ENCODE data around the gene NAALADL2. TPM values are rescaled to one million over a fixed set of nuclear protein-coding genes. Genes with fewer than 3 reads are reported as not detected.

NAALADL2 gene
- total and polyA plus RNA-seq, 2 of the 4 experiments (the other 2 are of a cell fraction): 3.8 to 19.2 TPM

GRCh38 chr3:175118382-175118941 is 259.3 kb downstream of the NAALADL2 start:
- CTCF ChIA-PET: no interaction called here
- H3K9me1 ChIP-seq (ENCODE audit: insufficient read depth, low read length): no peaks in the 10 kb centered on the region
- no peak overlapping the region for H3K27ac ChIP-seq (ENCODE audit: insufficient read depth, low read length)
- no peaks in the 10 kb centered on the region for H3K79me1 ChIP-seq (ENCODE audit: low read depth in 1 of 2, low read length in 2 of 2)
- POLR2A ChIA-PET (ENCODE audit: unreplicated experiment): no interaction called here
- H2AFZ ChIP-seq (replicated peaks; ENCODE audit: low read length, poor library complexity): no peak overlapping the region
- no peaks in the 10 kb centered on the region for H3K36me3 ChIP-seq (ENCODE audit: control insufficient read depth, insufficient read depth, low read length)
- WGBS, 2 experiments (ENCODE audit: extremely low coverage in 2 of 2, insufficient read length in 1 of 2): no CpG with 5 or more reads among the region's 1 CpG
- in situ Hi-C loops (cut with MboI; ENCODE audit: low sequenced_read_pairs) (no loop called here), intact Hi-C loops (cut with micrococcal nuclease) (no loop called here), dilution Hi-C loops (cut with HindIII; ENCODE audit: low sequenced_read_pairs, unreplicated experiment) (no loop called here)
- H3K9me3 ChIP-seq (ENCODE audit: control insufficient read depth, insufficient read depth, low read length): no peaks in the 10 kb centered on the region
- no peak overlapping the region for H3K18ac ChIP-seq (ENCODE audit: low read depth, low read length)
- BruUV-seq (replicated peaks): no TSS peak
- no peak overlapping the region for H2BK15ac ChIP-seq (ENCODE audit: low read depth, low read length)
- no peak for TF ChIP-seq BHLHE40 (IDR thresholded peaks at IDR 0.05; ENCODE audit: low read depth, low read length)
- no peak for TF ChIP-seq NFE2L2 (IDR thresholded peaks at IDR 0.05; ENCODE audit: low read depth, low read length)
- no peak for TF ChIP-seq POLR2A (IDR thresholded peaks at IDR 0.05; ENCODE audit: low read depth, low read length)
- no peak for TF ChIP-seq RFX5 (IDR thresholded peaks at IDR 0.05; ENCODE audit: low read depth, low read length)
- TF ChIP-seq, protein P1, sequence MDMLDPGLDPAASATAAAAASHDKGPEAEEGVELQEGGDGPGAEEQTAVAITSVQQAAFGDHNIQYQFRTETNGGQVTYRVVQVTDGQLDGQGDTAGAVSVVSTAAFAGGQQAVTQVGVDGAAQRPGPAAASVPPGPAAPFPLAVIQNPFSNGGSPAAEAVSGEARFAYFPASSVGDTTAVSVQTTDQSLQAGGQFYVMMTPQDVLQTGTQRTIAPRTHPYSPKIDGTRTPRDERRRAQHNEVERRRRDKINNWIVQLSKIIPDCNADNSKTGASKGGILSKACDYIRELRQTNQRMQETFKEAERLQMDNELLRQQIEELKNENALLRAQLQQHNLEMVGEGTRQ (IDR thresholded peaks at IDR 0.05; ENCODE audit: low read depth, low read length): no peak
- no peak for TF ChIP-seq CEBPB (IDR thresholded peaks at IDR 0.05; ENCODE audit: low read depth, low read length)
- TF ChIP-seq RAD21 (IDR thresholded peaks at IDR 0.05; ENCODE audit: low read length): no peak
- TF ChIP-seq FOS (IDR thresholded peaks at IDR 0.05; ENCODE audit: low read depth, low read length): no peak
- TF ChIP-seq CTCF (conservative IDR thresholded peaks at IDR 0.05; ENCODE audit: low read depth, low read length): no peak
- no peak for TF ChIP-seq MAZ (IDR thresholded peaks at IDR 0.05; ENCODE audit: borderline replicate concordance, low read depth, low read length)
- no peak for TF ChIP-seq ELK1 (IDR thresholded peaks at IDR 0.05; ENCODE audit: borderline replicate concordance, low read depth, low read length)
- TF ChIP-seq CHD1 (IDR thresholded peaks at IDR 0.05; ENCODE audit: low read depth, low read length): no peak
- TF ChIP-seq MAFK (IDR thresholded peaks at IDR 0.05; ENCODE audit: low read depth, low read length): no peak
- H2BK5ac ChIP-seq (ENCODE audit: low read depth, low read length, poor library complexity, severe bottlenecking): no peak overlapping the region
- H4K5ac ChIP-seq (ENCODE audit: low read depth, low read length): no peak overlapping the region
- no peak overlapping the region for H3K14ac ChIP-seq (replicated peaks; ENCODE audit: low read depth, low read length)
- no peak overlapping the region for H3K23ac ChIP-seq (ENCODE audit: low read depth, low read length)
- H3K27me3 ChIP-seq (ENCODE audit: control insufficient read depth, insufficient read depth, low read length): no peaks in the 10 kb centered on the region
- H3K9ac ChIP-seq (ENCODE audit: low read depth, low read length): no peak overlapping the region
- no peak overlapping the region for H2BK20ac ChIP-seq (ENCODE audit: low read depth, low read length)
- DNase-seq (no peak), ATAC-seq (ENCODE audit: low read depth) (no peak)
- H2AK9ac ChIP-seq (replicated peaks; ENCODE audit: low read depth, low read length, poor library complexity): no peak overlapping the region
- no peaks in the 10 kb centered on the region for H3K4me1 ChIP-seq (ENCODE audit: control insufficient read depth, insufficient read depth, low read length)
- no peaks in the 10 kb centered on the region for H4K20me1 ChIP-seq (ENCODE audit: insufficient read depth, low read length)
- no peak overlapping the region for H2BK120ac ChIP-seq (ENCODE audit: low read depth, low read length)
- H3K4me2 ChIP-seq (ENCODE audit: low read depth, low read length): no peak overlapping the region
- no peak overlapping the region for H4K91ac ChIP-seq (ENCODE audit: insufficient read depth, low read depth, low read length)
- H2AK5ac ChIP-seq (ENCODE audit: low read depth, low read length): no peak overlapping the region
- no peak overlapping the region for H3K56ac ChIP-seq (ENCODE audit: extremely low read depth, insufficient read depth, low read length)
- no peak overlapping the region for H3K4me3 ChIP-seq (ENCODE audit: insufficient read depth, low read depth, low read length)
- no peak overlapping the region for H4K8ac ChIP-seq (ENCODE audit: low read depth in 2 of 2, low read length in 2 of 2)
- H3K4ac ChIP-seq (ENCODE audit: low read depth, low read length): no peak overlapping the region

All from IMR-90 (cell line).